ENCODE data around the gene CCDC172. TPM values are rescaled to one million over a fixed set of nuclear protein-coding genes. Genes with fewer than 3 reads are reported as not detected.

The CCDC172 gene
- total RNA-seq, 1 experiment from 2014 or later, result not detected

DNA sequence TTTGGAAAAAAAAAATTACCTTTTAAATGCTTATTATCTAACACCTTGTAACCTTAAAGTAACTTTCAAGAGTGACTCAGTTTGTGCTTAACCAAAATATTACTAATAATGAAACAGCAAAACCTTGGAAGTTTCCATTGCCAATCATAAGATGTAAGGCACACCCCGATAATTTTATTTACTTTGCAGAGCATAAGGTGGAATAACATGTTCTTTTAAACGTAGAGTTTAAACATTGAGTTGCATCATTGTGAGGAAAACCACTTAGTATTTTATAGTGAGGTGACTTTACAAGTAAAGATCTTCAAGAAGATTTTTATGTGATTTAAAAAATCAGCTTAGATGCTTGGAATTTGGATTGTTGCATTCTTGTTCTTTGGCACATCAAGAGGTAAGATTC lies 103.4 kb downstream of the CCDC172 start, which contains the start of gene PNLIPRP3:
TSS of gene PNLIPRP3 (plus strand) at position 177 of the 400 bp plus-strand sequence. CDS start at position 343, 166 bp downstream.
- Histone ChIP-seq H3K27ac (ENCODE audit: low read length) (no peak within 1 kb of the TSS), H3K4me2 (ENCODE audit: low read length) (no peak within 1 kb of the TSS), H2AFZ (ENCODE audit: low read length) (no peak within 1 kb of the TSS), H3K9me3 (ENCODE audit: low read length) (no peaks in the 10 kb centered on the region), H3K9ac (ENCODE audit: low read length) (no peak within 1 kb of the TSS), H3F3A (ENCODE audit: low read length, unreplicated experiment) (no peaks in the 10 kb centered on the region), H3K27me3 (ENCODE audit: low read length) (no peaks in the 10 kb centered on the region), H3K4me3 (ENCODE audit: low read length) (no peak within 1 kb of the TSS), H3K36me3 (ENCODE audit: low read depth, low read length) (no peaks in the 10 kb centered on the region), H4K20me1 (ENCODE audit: low read length) (no peaks in the 10 kb centered on the region), H3K9me2 (replicated peaks; ENCODE audit: low read length) (no peaks in the 10 kb centered on the region), H3K4me1 (ENCODE audit: insufficient read depth, low read length) (no peaks in the 10 kb centered on the region), H3K79me2 (ENCODE audit: low read length) (no peaks in the 10 kb centered on the region)
- no TSS peak for BruUV-seq (replicated peaks)
- POLR2A ChIA-PET (ENCODE audit: unreplicated experiment), result no interaction called here
- DNase-seq (no peak), ATAC-seq (no peak)
- CTCF ChIA-PET, result no interaction called here
- intact Hi-C loops (cut with micrococcal nuclease), result no loop called here
- no peak for TF ChIP-seq EZH2phosphoT487 (IDR thresholded peaks at IDR 0.05; ENCODE audit: borderline replicate concordance, low read length)

DNA sequence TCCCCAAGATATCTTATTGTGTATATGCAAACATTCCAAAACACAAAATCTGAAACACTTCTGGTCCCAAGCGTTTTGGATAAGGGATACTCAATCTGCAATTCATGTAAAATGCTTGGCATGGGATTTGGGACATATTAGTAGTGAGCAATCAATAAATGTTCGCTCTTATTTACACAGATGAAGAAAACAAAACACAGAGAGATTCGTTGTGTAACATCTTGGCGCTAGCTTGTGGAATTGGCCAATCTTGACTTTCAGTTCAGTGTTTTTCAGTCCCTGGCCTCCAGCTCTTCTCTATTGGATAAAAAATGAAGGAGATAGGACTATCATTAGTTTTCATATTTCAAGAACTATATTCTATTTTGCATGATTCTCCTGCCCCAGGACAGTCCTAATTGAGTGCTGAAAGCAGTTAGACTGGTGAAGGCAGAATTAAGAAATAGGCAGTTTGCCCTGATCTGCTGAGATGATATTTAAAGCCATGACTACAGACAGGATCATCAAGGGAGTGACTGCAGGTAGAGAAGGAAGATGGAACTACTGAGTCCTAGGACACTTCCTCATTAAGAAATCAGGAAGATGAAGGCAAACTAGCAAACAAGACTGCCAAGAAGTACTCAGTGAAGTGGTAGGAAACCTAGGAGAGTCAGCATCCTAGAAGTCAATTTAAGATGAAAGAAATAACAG lies 105.2 kb downstream of the CCDC172 start:
- Histone ChIP-seq H3K9ac (ENCODE audit: low read length) (no peak overlapping the region), H3K27ac (ENCODE audit: low read length) (no peak overlapping the region), H3K36me3 (ENCODE audit: low read depth, low read length) (no peaks in the 10 kb centered on the region), H2AFZ (ENCODE audit: low read length) (no peak overlapping the region), H4K20me1 (ENCODE audit: low read length) (no peaks in the 10 kb centered on the region), H3K27me3 (ENCODE audit: low read length) (no peaks in the 10 kb centered on the region), H3K4me3 (ENCODE audit: low read length) (no peak overlapping the region), H3K79me2 (ENCODE audit: low read length) (no peaks in the 10 kb centered on the region), H3F3A (ENCODE audit: low read length, unreplicated experiment) (no peaks in the 10 kb centered on the region), H3K4me1 (ENCODE audit: insufficient read depth, low read length) (no peaks in the 10 kb centered on the region), H3K4me2 (ENCODE audit: low read length) (no peak overlapping the region), H3K9me2 (replicated peaks; ENCODE audit: low read length) (no peaks in the 10 kb centered on the region), H3K9me3 (ENCODE audit: low read length) (no peaks in the 10 kb centered on the region)
- DNase-seq (no peak), ATAC-seq (no peak)
- ChIA-PET CTCF (no interaction called here), POLR2A (ENCODE audit: unreplicated experiment) (no interaction called here)
- no peak for TF ChIP-seq EZH2phosphoT487 (IDR thresholded peaks at IDR 0.05; ENCODE audit: borderline replicate concordance, low read length)
- no peak for TF ChIP-seq EZH2 (IDR thresholded peaks at IDR 0.05; ENCODE audit: low read length, unreplicated experiment)
- TF ChIP-seq, protein P1, sequence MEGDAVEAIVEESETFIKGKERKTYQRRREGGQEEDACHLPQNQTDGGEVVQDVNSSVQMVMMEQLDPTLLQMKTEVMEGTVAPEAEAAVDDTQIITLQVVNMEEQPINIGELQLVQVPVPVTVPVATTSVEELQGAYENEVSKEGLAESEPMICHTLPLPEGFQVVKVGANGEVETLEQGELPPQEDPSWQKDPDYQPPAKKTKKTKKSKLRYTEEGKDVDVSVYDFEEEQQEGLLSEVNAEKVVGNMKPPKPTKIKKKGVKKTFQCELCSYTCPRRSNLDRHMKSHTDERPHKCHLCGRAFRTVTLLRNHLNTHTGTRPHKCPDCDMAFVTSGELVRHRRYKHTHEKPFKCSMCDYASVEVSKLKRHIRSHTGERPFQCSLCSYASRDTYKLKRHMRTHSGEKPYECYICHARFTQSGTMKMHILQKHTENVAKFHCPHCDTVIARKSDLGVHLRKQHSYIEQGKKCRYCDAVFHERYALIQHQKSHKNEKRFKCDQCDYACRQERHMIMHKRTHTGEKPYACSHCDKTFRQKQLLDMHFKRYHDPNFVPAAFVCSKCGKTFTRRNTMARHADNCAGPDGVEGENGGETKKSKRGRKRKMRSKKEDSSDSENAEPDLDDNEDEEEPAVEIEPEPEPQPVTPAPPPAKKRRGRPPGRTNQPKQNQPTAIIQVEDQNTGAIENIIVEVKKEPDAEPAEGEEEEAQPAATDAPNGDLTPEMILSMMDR (conservative IDR thresholded peaks at IDR 0.05; ENCODE audit: low read depth, low read length), result no peak
- no TSS peak for BruUV-seq (replicated peaks)
- intact Hi-C loops (cut with micrococcal nuclease), result no loop called here

Other genes starting within 250 kb of the CCDC172 start
- gene GFRA1, start 51.2 kb upstream of the CCDC172 start, total RNA-seq (2014; rRNA removed), result not detected in 2 replicates
- not detected in 2 replicates for gene PNLIPRP3, start 103.4 kb downstream of the CCDC172 start, total RNA-seq (2014; rRNA removed)
- not detected in 2 replicates for gene PNLIP, start 221.5 kb downstream of the CCDC172 start, total RNA-seq (2014; rRNA removed)

All from PC-3 (cell line).